Neural progenitor cell (in vitro differentiated cells): ENCODE results near the gene LRP6. TPM values are rescaled to one million over a fixed set of nuclear protein-coding genes. Genes with fewer than 3 reads are reported as not detected.
A peak's percentile ranks its signal among the peaks of the same experiment; 100 is the strongest.

Experiments
- DNase-seq: peaks from one replicate; pipeline ENCODE4 v3.0.0-alpha.2; 2016; ENCODE audit warnings: low spot score
- H2AFZ ChIP-seq: fragments of 200-600 bp; sonication (generic); replicated peaks from 2 replicates; pipeline ENCODE4 v1.6.1; 2016; ENCODE audit warnings: antibody characterized with exemption
- H3F3A ChIP-seq: fragments of 200-600 bp; sonication (generic); 2 replicates; pipeline ENCODE4 v1.6.1; 2016; ENCODE audit warnings: antibody characterized with exemption, low read depth
- H3K27ac ChIP-seq: fragments of 200-600 bp; sonication (generic); 2 replicates; pipeline ENCODE4 v1.5.1; 2016; ENCODE audit warnings: mild to moderate bottlenecking
- H3K27me3 ChIP-seq: fragments of 200-600 bp; sonication (generic); 2 replicates; pipeline ENCODE4 v1.6.1; 2016; ENCODE audit warnings: mild to moderate bottlenecking, moderate library complexity
- H3K36me3 ChIP-seq: fragments of 200-600 bp; sonication (generic); 2 replicates; pipeline ENCODE4 v1.5.1; 2016
- H3K4me1 ChIP-seq: fragments of 200-600 bp; sonication (generic); 2 replicates; pipeline ENCODE4 v1.6.1; 2016; ENCODE audit warnings: mixed run types
- H3K4me2 ChIP-seq: fragments of 200-600 bp; sonication (generic); 2 replicates; pipeline ENCODE4 v1.6.1; 2016
- H3K4me3 ChIP-seq: fragments of 200-600 bp; sonication (generic); 2 replicates; pipeline ENCODE4 v1.5.1; 2016
- H3K79me2 ChIP-seq: fragments of 200-600 bp; sonication (generic); 2 replicates; pipeline ENCODE4 v1.6.1; 2016; ENCODE audit warnings: low read depth
- H3K9ac ChIP-seq: fragments of 200-600 bp; sonication (generic); 2 replicates; pipeline ENCODE4 v1.6.1; 2016
- H3K9me3 ChIP-seq: fragments of 200-600 bp; sonication (generic); 2 replicates; pipeline ENCODE4 v1.5.1; 2016; ENCODE audit warnings: low read depth
- H4K20me1 ChIP-seq: fragments of 200-600 bp; sonication (generic); 2 replicates; pipeline ENCODE4 v1.6.1; 2016; ENCODE audit warnings: low read depth
- H3K27ac Mint-ChIP-seq: 3 replicates; pipeline ENCODE4 v1.8.0; 2021; ENCODE audit warnings: mixed read lengths
- H3K27me3 Mint-ChIP-seq: 2 replicates; pipeline ENCODE4 v1.8.0; 2022; ENCODE audit warnings: low read depth, mild to moderate bottlenecking, inconsistent platforms, moderate library complexity, mixed read lengths; ENCODE audit not compliant: insufficient read depth
- H3K36me3 Mint-ChIP-seq: 3 replicates; pipeline ENCODE4 v1.8.0; 2021; ENCODE audit warnings: mixed read lengths
- H3K4me1 Mint-ChIP-seq: 3 replicates; pipeline ENCODE4 v1.8.0; 2021; ENCODE audit warnings: mixed read lengths
- H3K4me3 Mint-ChIP-seq: 3 replicates; pipeline ENCODE4 v1.8.0; 2021; ENCODE audit warnings: mild to moderate bottlenecking, moderate library complexity, mixed read lengths
- H3K9me3 Mint-ChIP-seq: 3 replicates; pipeline ENCODE4 v1.8.0; 2020; ENCODE audit warnings: mixed read lengths
- CTCF ChIP-seq: fragments of 200-600 bp; sonication (generic); IDR thresholded peaks from 2 replicates; pipeline ENCODE4 v1.5.1; 2017; ENCODE audit warnings: antibody characterized with exemption, mild to moderate bottlenecking
- EZH2 ChIP-seq: fragments of 200-600 bp; sonication (generic); IDR thresholded peaks from 2 replicates; pipeline ENCODE4 v1.6.1; 2017; ENCODE audit warnings: antibody characterized with exemption, mild to moderate bottlenecking, moderate library complexity
- EZH2phosphoT487 ChIP-seq: fragments of 200-600 bp; sonication (generic); IDR thresholded peaks from 2 replicates; pipeline ENCODE4 v1.6.1; 2017; ENCODE audit warnings: antibody characterized with exemption
- total RNA-seq: library from RNA; depleted of rRNA; stranded (reverse); fragments of >200 nt; gene quantifications from 2 replicates; pipeline ENCODE4 v1.2.3, GENCODE V29; 2015; ENCODE audit warnings: low replicate concordance

The LRP6 gene
- total RNA-seq, 1 donor from 2014 or later, result 68.0 TPM

- TF ChIP-seq CTCF (no peak), EZH2phosphoT487 (no peak), EZH2 (no peak)
- no peak for DNase-seq
- peaks cover 17% of the 10 kb centered on the region for H3K79me2 ChIP-seq
- H3K36me3 Mint-ChIP-seq, result peaks cover 25% of the 10 kb centered on the region
- H3F3A ChIP-seq, result peaks cover 19% of the 10 kb centered on the region
- no peak overlapping the region for H3K27ac Mint-ChIP-seq
- no peak overlapping the region for H3K4me3 Mint-ChIP-seq
- H3K4me1 ChIP-seq, result peaks cover 19% of the 10 kb centered on the region
- H3K27me3 ChIP-seq, result no peaks in the 10 kb centered on the region
- no peak overlapping the region for H2AFZ ChIP-seq
- H3K4me2 ChIP-seq, result no peak overlapping the region
- peak overlapping the region; percentile 68 for H3K27ac ChIP-seq
- H3K4me1 Mint-ChIP-seq, result no peaks in the 10 kb centered on the region
- no peak overlapping the region for H3K4me3 ChIP-seq
- H4K20me1 ChIP-seq, result peaks cover 18% of the 10 kb centered on the region
- H3K9me3 ChIP-seq, result no peaks in the 10 kb centered on the region
- no peaks in the 10 kb centered on the region for H3K36me3 ChIP-seq
- H3K9me3 Mint-ChIP-seq, result no peaks in the 10 kb centered on the region
- no peak overlapping the region for H3K9ac ChIP-seq
- no peaks in the 10 kb centered on the region for H3K27me3 Mint-ChIP-seq
These were observed 125.8 kb downstream of the LRP6 start for GRCh38 chr12:12141000-12141399.

- Histone ChIP-seq H3K79me2 (peaks cover 12% of the 10 kb centered on the region), H3K27ac (no peak overlapping the region), H3K36me3 (peaks cover 4% of the 10 kb centered on the region), H4K20me1 (peaks cover 18% of the 10 kb centered on the region), H3F3A (peaks cover 15% of the 10 kb centered on the region), H3K27me3 (no peaks in the 10 kb centered on the region), H3K9me3 (no peaks in the 10 kb centered on the region), H3K4me2 (no peak overlapping the region), H2AFZ (no peak overlapping the region), H3K9ac (no peak overlapping the region), H3K4me1 (peaks cover 23% of the 10 kb centered on the region), H3K4me3 (no peak overlapping the region)
- H3K9me3 Mint-ChIP-seq, result no peaks in the 10 kb centered on the region
- no peaks in the 10 kb centered on the region for H3K4me1 Mint-ChIP-seq
- peaks cover 25% of the 10 kb centered on the region for H3K36me3 Mint-ChIP-seq
- no peaks in the 10 kb centered on the region for H3K27me3 Mint-ChIP-seq
- TF ChIP-seq CTCF (no peak), EZH2 (no peak), EZH2phosphoT487 (no peak)
- no peak overlapping the region for H3K27ac Mint-ChIP-seq
- no peak for DNase-seq
- H3K4me3 Mint-ChIP-seq, result no peak overlapping the region
These were observed 128.4 kb downstream of the LRP6 start for GRCh38 chr12:12138203-12139154.

GRCh38 chr12:12133785-12134184 is 133.1 kb downstream of the LRP6 start:
- no peak overlapping the region for H3K4me2 ChIP-seq
- no peaks in the 10 kb centered on the region for H3K27me3 ChIP-seq
- H3K36me3 ChIP-seq, result peaks cover 11% of the 10 kb centered on the region
- H3K4me1 ChIP-seq, result peaks cover 8% of the 10 kb centered on the region
- no peaks in the 10 kb centered on the region for H3K9me3 ChIP-seq
- no peak overlapping the region for H3K4me3 ChIP-seq
- no peaks in the 10 kb centered on the region for H3K79me2 ChIP-seq
- no peak for TF ChIP-seq EZH2phosphoT487
- no peak for TF ChIP-seq CTCF
- no peak for TF ChIP-seq EZH2
- peaks cover 42% of the 10 kb centered on the region for H3K36me3 Mint-ChIP-seq
- H3K27ac Mint-ChIP-seq, result no peak overlapping the region
- H4K20me1 ChIP-seq, result no peaks in the 10 kb centered on the region
- H3K27me3 Mint-ChIP-seq, result no peaks in the 10 kb centered on the region
- no peaks in the 10 kb centered on the region for H3K4me1 Mint-ChIP-seq
- no peak overlapping the region for H3K4me3 Mint-ChIP-seq
- H2AFZ ChIP-seq, result no peak overlapping the region
- no peak overlapping the region for H3K27ac ChIP-seq
- H3K9ac ChIP-seq, result no peak overlapping the region
- H3F3A ChIP-seq, result peaks cover 5% of the 10 kb centered on the region
- H3K9me3 Mint-ChIP-seq, result no peaks in the 10 kb centered on the region
- no peak for DNase-seq
